Naive thymus-derived CD8-positive, alpha-beta T cell (primary cell): ENCODE data around the gene P3H3. TPM values are rescaled to one million over a fixed set of nuclear protein-coding genes. Genes with fewer than 3 reads are reported as not detected.
"Not testable (repeated sequence)": the region's sequence is repeated elsewhere in the genome, so short reads cannot be mapped to it uniquely, and the experiment has no call there.

ENCODE experiments used
- ATAC-seq, 2 donors: fragments of 150-1000 bp; cut with Tn5 transposase in 1 of 2; sonication (Bioruptor Pico), chemical (Tn5 transposase) in 1 of 2; 1 replicate in 1 of 2; 2 replicates in 1 of 2; pipeline ENCODE4 v1.10.0; 2021; ENCODE audit warnings: mild to moderate bottlenecking in 2 of 2, moderate library complexity in 2 of 2
- POLR2A ChIA-PET: fragments of 350-600 bp; sonication (Branson Sonifier 250); formaldehyde crosslinking; loops from one replicate; lab custom pipeline; 2021; ENCODE audit warnings: antibody characterized with exemption; lab: Charles Lee
- DNase-seq, 10 donors: peaks; one replicate each; pipeline versions ENCODE4 v3.0.0 to v3.0.0-alpha.2; 2020 to 2022
- H3K27ac Mint-ChIP-seq, 10 donors: one replicate each; pipeline ENCODE4 v1.8.0; 2020 to 2022; ENCODE audit warnings: mild to moderate bottlenecking in 10 of 10, mixed read lengths in 10 of 10, moderate library complexity in 4 of 10, inconsistent platforms in 1 of 10
- H3K27me3 Mint-ChIP-seq, 5 donors: one replicate each; pipeline ENCODE4 v1.8.0; 2021 to 2022; ENCODE audit warnings: mixed read lengths in 5 of 5
- H3K36me3 Mint-ChIP-seq, 3 donors: one replicate each; pipeline ENCODE4 v1.8.0; 2020 to 2022; ENCODE audit warnings: mixed read lengths in 3 of 3, mild to moderate bottlenecking in 2 of 3, inconsistent platforms in 1 of 3
- H3K4me1 Mint-ChIP-seq, 4 donors: one replicate each; pipeline ENCODE4 v1.8.0; 2021 to 2022; ENCODE audit warnings: mixed read lengths in 4 of 4
- H3K4me3 Mint-ChIP-seq, 10 donors: one replicate each; pipeline ENCODE4 v1.8.0; 2020 to 2022; ENCODE audit warnings: mild to moderate bottlenecking in 10 of 10, mixed read lengths in 10 of 10, moderate library complexity in 6 of 10, inconsistent platforms in 1 of 10
- H3K9me3 Mint-ChIP-seq, 9 donors: one replicate each; pipeline ENCODE4 v1.8.0; 2020 to 2022; ENCODE audit warnings: mixed read lengths in 9 of 9, mild to moderate bottlenecking in 3 of 9, inconsistent platforms in 1 of 9, moderate library complexity in 1 of 9
- polyA plus RNA-seq, 3 donors: library from polyadenylated mRNA; unstranded; fragments of 300-500 nt; fragmentation: Illumina TruSeq; gene quantifications; one replicate each; pipeline ENCODE4 v1.2.3, GENCODE V29; 2021
- total RNA-seq, 8 experiments: library from RNA in 2 of 8; stranded (reverse) in 2 of 8; gene quantifications; one replicate each; pipeline ENCODE4 v1.2.3 and lab custom pipeline; 2021 to 2026

P3H3 gene
- total and polyA plus RNA-seq, 5 experiments from 2014 or later, result 0.42 to 9.7 (median 0.73) TPM

DNA sequence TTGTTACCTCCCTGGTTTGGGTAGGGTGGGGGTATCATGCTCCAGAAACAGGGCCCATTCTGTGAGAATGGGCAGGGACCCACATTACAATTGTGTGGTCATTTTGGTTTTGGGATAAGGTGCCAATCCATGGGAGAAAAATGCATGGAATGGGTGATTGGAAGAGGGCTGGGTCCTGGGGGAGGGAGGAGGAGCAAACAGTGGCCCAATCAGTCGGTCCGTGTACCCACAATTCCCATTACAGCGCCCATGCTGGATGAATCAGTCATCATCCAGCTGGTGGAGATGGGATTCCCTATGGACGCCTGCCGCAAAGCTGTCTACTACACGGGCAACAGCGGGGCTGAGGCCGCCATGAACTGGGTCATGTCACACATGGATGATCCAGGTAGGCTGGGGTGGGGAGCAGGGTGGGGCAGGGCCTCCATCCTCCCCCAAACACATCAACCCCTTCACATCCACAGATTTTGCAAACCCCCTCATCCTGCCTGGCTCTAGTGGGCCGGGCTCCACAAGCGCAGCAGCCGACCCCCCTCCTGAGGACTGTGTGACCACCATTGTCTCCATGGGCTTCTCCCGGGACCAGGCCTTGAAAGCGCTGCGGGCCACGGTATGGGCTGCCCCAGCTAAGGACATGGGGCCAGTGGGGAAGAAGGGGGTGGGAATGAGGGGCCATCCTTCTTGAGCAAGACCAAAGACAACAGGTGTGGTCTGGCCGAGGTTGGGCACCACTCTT is 35.5 kb downstream of the P3H3 start:
- no peak overlapping the region for H3K27ac Mint-ChIP-seq
- no peaks in the 10 kb centered on the region for H3K9me3 Mint-ChIP-seq
- H3K27me3 Mint-ChIP-seq, result no peaks in the 10 kb centered on the region
- no peak for DNase-seq
- H3K4me1 Mint-ChIP-seq, result peaks cover 11 to 27% (median 15%) of the 10 kb centered on the region in 4 donors
- no peak overlapping the region for H3K4me3 Mint-ChIP-seq
- no peak for ATAC-seq
- peaks cover 5 to 52% (median 15%) of the 10 kb centered on the region in 3 donors for H3K36me3 Mint-ChIP-seq
- POLR2A ChIA-PET, result interaction anchor here (1.1 to 7.2 kb wide), 3 partner anchors 9 to 13 kb away, joined by 3 to 119 read pairs (median 6); partner anchors contain the start of genes CDCA3, SPSB2 and USP5

DNA sequence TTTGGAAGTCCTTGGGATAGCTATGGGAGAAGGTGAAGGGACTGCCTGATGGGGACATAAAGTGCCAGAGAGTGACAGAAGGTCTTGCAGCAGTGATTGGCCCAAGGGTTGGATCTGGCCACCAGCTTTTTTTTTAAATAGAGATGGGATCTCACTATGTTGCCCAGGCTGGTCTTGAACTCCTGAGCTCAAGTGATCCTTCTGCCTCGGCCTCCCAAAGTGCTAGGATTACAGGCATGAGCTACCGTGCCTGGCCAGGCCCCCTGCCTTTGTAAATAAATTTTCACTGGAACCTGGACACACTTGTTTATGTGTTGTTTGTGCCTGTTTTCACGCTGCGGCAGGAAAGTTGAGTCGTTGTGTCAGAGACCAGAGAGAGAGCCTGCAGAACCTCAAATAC is 37.1 kb downstream of the P3H3 start:
- not testable (repeated sequence) for DNase-seq, H3K27me3 Mint-ChIP-seq, H3K9me3 Mint-ChIP-seq, ATAC-seq
- H3K4me3 Mint-ChIP-seq, result peak overlapping the region in 7 of 10 donors; percentile 6 to 95 (median 46)
- peaks cover 21 to 43% (median 29%) of the 10 kb centered on the region in 4 donors for H3K4me1 Mint-ChIP-seq
- H3K36me3 Mint-ChIP-seq, result peaks cover 5 to 52% (median 14%) of the 10 kb centered on the region in 3 donors
- POLR2A ChIA-PET, result interaction anchor here (1.0 to 7.2 kb wide), 3 partner anchors 8 to 72 kb away, joined by 3 to 119 read pairs (median 6); partner anchors contain the start of genes CDCA3, SPSB2 and USP5
- H3K27ac Mint-ChIP-seq, result peak overlapping the region in 7 of 10 donors; percentile 15 to 93 (median 73)

DNA sequence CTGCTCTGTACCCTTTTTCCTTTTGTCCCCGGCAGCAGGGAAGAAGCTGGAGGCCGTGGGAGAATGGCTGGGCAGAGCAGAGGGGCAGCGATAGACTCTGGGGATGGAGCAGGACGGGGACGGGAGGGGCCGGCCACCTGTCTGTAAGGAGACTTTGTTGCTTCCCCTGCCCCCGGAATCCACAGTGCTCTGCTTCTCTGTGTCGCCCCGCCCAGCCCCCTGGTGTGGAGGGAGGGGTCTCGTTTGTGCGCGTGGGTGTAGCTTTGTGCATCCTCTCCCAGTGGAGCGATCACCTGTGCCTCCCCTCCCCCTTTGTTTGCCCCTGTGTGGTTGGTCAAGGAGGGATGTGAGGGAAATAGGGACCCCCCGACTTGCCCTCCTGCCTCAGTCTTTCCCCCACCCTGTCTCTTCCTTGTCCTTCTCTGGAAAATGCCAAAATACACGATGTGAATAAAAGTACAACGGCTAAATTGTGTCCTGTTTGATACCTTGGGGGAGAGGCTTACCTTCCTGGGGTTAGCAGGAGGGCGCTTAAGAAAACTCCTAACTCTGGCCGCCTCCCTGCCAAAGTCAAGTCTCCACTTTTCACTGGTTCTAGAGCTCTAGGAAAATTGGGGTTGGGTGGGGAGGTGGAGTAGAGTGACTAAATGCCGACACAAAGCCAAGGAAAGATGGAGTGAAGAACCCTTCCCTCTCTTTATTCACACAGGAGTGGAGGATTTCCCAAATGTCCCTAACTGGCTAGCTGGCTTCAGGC is 38.1 kb downstream of the P3H3 start:
- ATAC-seq, result no peak
- peak overlapping the region in 9 of 10 donors; percentile 72 to 96 (median 89) for H3K27ac Mint-ChIP-seq
- H3K36me3 Mint-ChIP-seq, result peaks cover 5 to 49% (median 7%) of the 10 kb centered on the region in 3 donors
- no peaks in the 10 kb centered on the region for H3K27me3 Mint-ChIP-seq
- H3K4me1 Mint-ChIP-seq, result peaks cover 25 to 51% (median 39%) of the 10 kb centered on the region in 4 donors
- DNase-seq, result peak in 6 of 10 donors; percentile 5 to 70 (median 27)
- H3K9me3 Mint-ChIP-seq, result no peaks in the 10 kb centered on the region
- POLR2A ChIA-PET, result interaction anchor here (1.0 to 7.2 kb wide), 13 partner anchors 8 to 243 kb away, joined by 3 to 119 read pairs (median 7); partner anchors contain the start of genes C12orf57, C1RL, CDCA3 and EMG1
- H3K4me3 Mint-ChIP-seq, result peak overlapping the region; percentile 83 to 95 (median 88)

DNA sequence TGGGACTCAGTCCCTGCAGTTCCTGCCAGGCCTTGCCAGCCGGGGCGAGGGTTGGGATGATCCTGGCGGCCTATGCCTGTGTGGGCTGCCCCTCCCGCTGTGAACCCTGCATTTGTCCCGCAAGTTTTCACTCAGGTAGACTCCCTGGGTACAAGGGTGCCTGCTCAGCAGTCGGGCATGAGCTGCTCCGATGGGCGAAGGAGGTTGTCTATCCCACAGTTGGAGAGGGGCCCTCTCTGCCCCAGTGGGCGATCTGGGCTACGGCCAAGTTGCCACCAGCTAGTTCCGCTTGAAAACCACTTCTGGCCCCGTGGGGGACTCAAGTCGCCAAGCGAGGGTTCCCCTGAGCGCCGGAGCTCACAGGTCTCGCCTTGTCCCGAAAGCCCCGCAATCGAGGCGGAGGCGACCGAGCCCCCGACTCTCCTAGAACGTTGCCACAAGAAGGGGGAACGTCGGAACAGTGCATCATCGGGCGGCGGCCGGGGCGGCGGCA is 38.8 kb downstream of the P3H3 start:
- peaks cover 4 to 45% (median 6%) of the 10 kb centered on the region in 3 donors for H3K36me3 Mint-ChIP-seq
- peaks cover 29 to 57% (median 45%) of the 10 kb centered on the region in 4 donors for H3K4me1 Mint-ChIP-seq

DNA sequence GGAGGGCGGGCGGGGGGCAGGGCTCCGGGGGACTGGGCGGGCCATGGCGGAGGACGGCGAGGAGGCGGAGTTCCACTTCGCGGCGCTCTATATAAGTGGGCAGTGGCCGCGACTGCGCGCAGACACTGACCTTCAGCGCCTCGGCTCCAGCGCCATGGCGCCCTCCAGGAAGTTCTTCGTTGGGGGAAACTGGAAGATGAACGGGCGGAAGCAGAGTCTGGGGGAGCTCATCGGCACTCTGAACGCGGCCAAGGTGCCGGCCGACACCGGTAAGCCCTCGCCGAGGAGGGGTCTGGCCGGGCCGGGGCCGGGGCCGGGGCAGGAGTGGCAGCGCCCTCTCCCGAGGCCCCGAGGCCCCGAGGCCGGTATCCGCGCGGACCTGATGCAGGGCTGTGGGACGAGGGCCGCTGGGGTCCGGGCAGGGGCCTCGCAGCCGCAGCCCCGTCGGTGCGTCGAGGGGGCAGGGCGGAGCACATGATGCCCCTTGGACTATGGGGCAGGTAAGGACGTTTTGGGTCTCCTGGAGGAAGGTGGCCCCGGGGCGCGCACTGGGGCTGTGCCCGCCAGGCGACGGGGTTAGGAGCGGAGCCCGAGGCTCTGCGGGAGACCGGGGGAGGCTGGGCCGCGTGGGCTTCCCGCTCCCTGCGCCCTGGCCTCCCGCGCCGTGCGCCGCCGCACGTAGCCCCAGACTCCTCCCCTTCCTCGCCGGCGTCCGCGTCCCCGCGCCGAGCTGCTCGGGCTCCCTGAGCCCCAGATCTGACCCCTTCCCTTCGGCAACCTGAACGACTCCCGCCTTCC is 39.4 kb downstream of the P3H3 start, which contains the start of gene TPI1:
Gene TPI1 (plus strand): TSS at position 119 of the 798 bp plus-strand sequence. CDS start 36 bp downstream, at position 155.
- peak within 1 kb of the TSS; percentile 84 to 96 (median 89) for H3K27ac Mint-ChIP-seq
- DNase-seq, result peak in 9 of 10 donors; percentile 38 to 87 (median 60)
- H3K4me1 Mint-ChIP-seq, result peaks cover 33 to 62% (median 52%) of the 10 kb centered on the region in 4 donors
- no peaks in the 10 kb centered on the region for H3K9me3 Mint-ChIP-seq
- no peaks in the 10 kb centered on the region for H3K27me3 Mint-ChIP-seq
- POLR2A ChIA-PET, result interaction anchor here (0.6 to 7.2 kb wide), 21 partner anchors 9 to 241 kb away, joined by 3 to 119 read pairs (median 4); partner anchors contain the start of genes C12orf57, C1RL, CDCA3 and EMG1
- peak; percentile 70 to 72 for ATAC-seq
- peaks cover 0 to 40% (median 2%) of the 10 kb centered on the region in 3 donors for H3K36me3 Mint-ChIP-seq
- peak within 1 kb of the TSS; percentile 84 to 95 (median 88) for H3K4me3 Mint-ChIP-seq

More for the DNA sequence above, 38.8 kb downstream of the P3H3 start:
- POLR2A ChIA-PET, result interaction anchor here (0.6 to 7.2 kb wide), 19 partner anchors 8 to 242 kb away, joined by 3 to 119 read pairs (median 5); partner anchors contain the start of genes C12orf57, C1RL, CDCA3 and EMG1
- Mint-ChIP-seq H3K9me3 (no peaks in the 10 kb centered on the region), H3K4me3 (peak overlapping the region; percentile 83 to 95 (median 88)), H3K27me3 (no peaks in the 10 kb centered on the region), H3K27ac (peak overlapping the region; percentile 57 to 96 (median 88))
- ATAC-seq (peak in 1 of 2 donors; percentile 15), DNase-seq (peak in 1 of 10 donors; percentile 69)

DNA sequence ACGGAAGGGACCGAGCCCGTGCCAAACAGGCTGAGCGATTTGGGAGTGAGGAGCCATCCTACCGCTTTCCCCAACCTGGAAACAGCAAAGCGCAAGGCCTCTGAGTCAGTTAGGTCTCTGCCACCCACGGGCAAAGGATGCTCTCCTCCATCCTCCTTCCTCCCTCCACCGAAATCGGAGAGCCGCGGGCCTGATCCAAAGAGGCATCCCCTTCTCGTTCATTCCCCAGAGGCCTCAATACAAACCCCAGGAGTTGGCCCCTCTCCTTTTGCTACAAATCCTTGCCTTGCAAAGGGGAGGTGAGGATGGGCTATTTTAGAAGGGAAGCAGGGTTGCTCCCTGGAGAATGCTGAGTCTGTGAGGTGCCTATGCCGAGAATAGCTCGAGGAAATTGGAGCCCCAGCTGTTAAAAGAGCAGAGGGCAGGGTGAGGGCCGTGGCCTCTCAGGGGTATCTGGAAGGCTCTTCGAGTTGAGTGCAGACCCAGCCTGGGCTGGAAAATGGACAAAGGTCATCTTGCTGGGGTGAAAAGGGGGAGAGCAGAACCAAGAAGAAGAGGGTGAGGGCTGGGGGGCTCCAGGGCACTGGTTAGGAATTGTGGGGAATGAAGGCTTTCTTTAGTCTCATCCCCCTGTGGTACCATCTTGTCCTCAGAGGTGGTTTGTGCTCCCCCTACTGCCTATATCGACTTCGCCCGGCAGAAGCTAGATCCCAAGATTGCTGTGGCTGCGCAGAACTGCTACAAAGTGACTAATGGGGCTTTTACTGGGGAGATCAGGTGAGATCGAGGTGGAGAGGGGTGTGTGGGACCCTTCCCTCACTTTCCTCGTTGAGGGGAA is 40.2 kb downstream of the P3H3 start:
- H3K27ac Mint-ChIP-seq, result peak overlapping the region; percentile 67 to 94 (median 87)
- no peaks in the 10 kb centered on the region for H3K27me3 Mint-ChIP-seq
- H3K4me3 Mint-ChIP-seq, result peak overlapping the region; percentile 84 to 92 (median 88)
- ATAC-seq (no peak), DNase-seq (peak in 2 of 10 donors; percentile 3 to 7)
- no peaks in the 10 kb centered on the region for H3K9me3 Mint-ChIP-seq
- H3K4me1 Mint-ChIP-seq, result peaks cover 35 to 62% (median 54%) of the 10 kb centered on the region in 4 donors
- H3K36me3 Mint-ChIP-seq, result peaks cover 0 to 32% (median 2%) of the 10 kb centered on the region in 3 donors
- POLR2A ChIA-PET, result interaction anchor here (0.6 to 7.2 kb wide), 12 partner anchors 15 to 241 kb away, joined by 3 to 119 read pairs (median 8); partner anchors contain the start of genes C12orf57, C1RL, CDCA3 and RNU7-1

DNA sequence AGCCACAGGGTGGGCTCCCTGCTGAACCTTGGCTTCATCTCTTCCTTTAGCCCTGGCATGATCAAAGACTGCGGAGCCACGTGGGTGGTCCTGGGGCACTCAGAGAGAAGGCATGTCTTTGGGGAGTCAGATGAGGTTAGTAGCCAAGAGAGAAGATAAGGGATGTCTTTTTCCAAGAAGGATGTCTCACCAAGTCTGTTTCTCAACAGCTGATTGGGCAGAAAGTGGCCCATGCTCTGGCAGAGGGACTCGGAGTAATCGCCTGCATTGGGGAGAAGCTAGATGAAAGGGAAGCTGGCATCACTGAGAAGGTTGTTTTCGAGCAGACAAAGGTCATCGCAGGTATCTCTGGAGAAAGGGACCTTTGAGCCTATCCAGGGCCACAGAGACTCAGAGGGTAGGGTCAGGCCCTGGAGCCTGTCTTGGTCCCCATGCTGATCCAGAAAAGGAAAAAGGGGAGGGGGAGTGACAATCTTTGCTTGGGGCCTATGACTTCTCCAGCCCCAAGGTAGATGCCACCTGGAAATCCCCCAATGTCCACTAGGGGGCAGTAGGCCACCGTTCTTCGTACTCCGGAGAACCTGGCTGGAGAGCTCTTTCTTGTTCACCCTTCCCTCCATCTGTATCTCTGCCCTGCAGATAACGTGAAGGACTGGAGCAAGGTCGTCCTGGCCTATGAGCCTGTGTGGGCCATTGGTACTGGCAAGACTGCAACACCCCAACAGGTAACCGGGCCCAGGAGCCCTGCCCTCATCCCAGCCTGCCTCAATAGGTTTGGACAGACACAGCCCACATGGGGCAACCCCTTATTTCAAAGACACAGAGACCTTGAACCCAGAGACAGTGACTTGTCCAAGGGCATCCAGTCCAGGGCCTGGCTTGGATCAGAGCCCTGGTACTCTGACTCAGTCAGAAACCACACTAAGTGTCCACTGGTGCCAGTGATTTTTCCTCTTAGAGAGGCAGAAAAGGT is 41.1 kb downstream of the P3H3 start:
- peaks cover 0 to 29% (median under 1%) of the 10 kb centered on the region in 3 donors for H3K36me3 Mint-ChIP-seq
- H3K9me3 Mint-ChIP-seq, result no peaks in the 10 kb centered on the region
- H3K4me1 Mint-ChIP-seq, result peaks cover 35 to 67% (median 60%) of the 10 kb centered on the region in 4 donors
- no peaks in the 10 kb centered on the region for H3K27me3 Mint-ChIP-seq
- DNase-seq (peak; percentile 67 to 91 (median 84)), ATAC-seq (peak; percentile 4 to 13)
- POLR2A ChIA-PET, result interaction anchor here (0.7 to 7.2 kb wide), 14 partner anchors 11 to 243 kb away, joined by 3 to 119 read pairs (median 4); partner anchors contain the start of genes C12orf57, C1RL, CDCA3 and ENO2
- peak overlapping the region; percentile 84 to 92 (median 88) for H3K4me3 Mint-ChIP-seq
- H3K27ac Mint-ChIP-seq, result peak overlapping the region; percentile 67 to 92 (median 86)

DNA sequence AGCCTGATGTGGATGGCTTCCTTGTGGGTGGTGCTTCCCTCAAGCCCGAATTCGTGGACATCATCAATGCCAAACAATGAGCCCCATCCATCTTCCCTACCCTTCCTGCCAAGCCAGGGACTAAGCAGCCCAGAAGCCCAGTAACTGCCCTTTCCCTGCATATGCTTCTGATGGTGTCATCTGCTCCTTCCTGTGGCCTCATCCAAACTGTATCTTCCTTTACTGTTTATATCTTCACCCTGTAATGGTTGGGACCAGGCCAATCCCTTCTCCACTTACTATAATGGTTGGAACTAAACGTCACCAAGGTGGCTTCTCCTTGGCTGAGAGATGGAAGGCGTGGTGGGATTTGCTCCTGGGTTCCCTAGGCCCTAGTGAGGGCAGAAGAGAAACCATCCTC is 42.1 kb downstream of the P3H3 start:
- POLR2A ChIA-PET, result interaction anchor here (0.7 to 4.8 kb wide), 9 partner anchors 11 to 90 kb away, joined by 3 to 74 read pairs (median 5); partner anchors contain the start of genes C12orf57, CDCA3, P3H3 and RNU7-1
- ATAC-seq, result not testable (repeated sequence)

More for the DNA sequence above, 42.1 kb downstream of the P3H3 start:
- Mint-ChIP-seq H3K4me1 (peaks cover 37 to 68% (median 60%) of the 10 kb centered on the region in 4 donors), H3K36me3 (peaks cover 0 to 21% (median 0%) of the 10 kb centered on the region in 3 donors), H3K4me3 (peak overlapping the region in 8 of 10 donors; percentile 28 to 72 (median 48)), H3K27ac (peak overlapping the region in 5 of 10 donors; percentile 17 to 74 (median 63))
- H3K27me3 Mint-ChIP-seq, DNase-seq, H3K9me3 Mint-ChIP-seq: not testable (repeated sequence)
